HG03108 (cell line): ENCODE data around the gene PHF20.
"Not testable (repeated sequence)": the region's sequence is repeated elsewhere in the genome, so short reads cannot be mapped to it uniquely, and the experiment has no call there.

Experiments used
- ATAC-seq: cut with Tn5 transposase; IDR thresholded peaks from one replicate; pipeline ENCODE4 v1.9.1; 2021; ENCODE audit warnings: moderate library complexity; ENCODE audit not compliant: unreplicated experiment

PHF20 gene

DNA sequence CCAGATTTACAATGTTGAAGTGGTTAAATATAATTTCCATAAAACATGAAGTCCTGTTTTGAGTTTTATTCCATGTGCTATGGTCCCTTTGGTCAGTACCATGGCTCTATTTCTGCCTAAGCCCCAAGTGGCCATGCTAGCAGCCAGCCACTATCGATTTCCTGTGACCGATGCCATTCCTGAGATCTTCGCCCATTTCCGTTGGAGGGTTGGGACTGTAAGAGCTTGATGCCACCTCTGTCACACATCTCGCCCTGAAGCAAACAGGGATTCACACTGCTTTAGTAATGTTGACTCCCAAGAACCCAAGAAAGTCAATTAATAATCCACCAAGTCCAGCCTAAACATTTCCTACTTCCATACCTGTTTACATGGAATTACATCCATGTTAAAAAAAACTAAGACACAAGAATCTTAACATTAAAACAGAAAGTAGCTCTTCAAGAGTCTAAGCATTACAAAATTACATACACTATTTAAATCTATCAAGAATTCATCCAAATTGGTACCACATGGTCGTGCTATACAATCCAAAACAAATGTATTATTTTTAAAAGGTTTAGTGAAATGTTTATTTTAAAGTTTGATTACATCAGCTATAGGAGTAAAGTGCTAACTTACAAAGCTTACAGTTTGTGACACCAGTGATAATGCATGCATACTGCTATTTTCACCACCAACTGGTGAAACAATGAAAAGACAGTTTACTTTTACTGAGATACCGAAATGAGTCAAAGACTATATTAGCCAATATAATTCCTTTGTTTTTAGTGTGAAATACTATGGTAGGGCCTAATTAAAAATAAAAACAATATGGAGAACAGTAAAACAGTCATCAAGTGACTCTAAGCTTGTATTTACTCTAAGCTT, 32.3 kb upstream of the PHF20 start:
- ATAC-seq, result no peak

DNA sequence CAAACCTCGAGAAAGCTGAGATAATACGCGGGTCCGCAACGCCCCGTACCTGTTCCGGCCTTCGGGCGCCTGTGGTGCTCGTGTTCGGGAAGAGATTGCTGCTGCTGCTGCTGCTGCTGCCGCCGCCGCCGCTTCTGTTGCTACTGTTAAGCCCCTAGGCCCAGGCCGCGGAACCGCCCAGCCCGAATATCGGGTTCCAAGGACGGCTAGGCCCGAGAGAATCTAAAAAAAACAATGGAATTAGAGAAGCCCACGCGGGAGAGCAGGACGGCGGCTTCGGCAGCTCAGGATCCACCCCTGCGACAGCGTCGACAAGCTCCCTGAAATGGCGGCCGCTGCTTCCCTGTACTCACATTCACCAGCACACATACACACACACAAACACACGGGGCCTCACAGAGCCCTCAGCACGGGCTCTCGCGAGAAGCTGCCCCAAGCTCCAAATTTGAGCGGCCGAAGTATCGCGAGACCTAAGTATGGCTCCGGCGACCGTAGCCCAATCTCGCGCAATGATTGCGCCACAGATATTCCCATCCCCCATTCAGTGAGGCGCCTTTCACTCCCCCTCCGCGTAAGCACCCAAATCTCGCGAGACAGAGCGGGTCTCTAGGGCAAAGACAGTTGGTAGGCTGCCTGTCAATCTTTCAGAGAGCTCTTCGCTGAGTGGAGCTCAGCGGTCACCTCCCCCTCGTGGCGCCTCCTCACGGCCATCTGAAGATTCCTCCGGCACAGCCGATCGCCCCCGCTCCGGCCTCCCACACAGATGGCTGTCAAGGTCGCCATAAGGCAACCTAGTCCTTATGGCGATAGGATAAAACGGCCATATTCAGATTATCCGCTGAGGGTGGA, 29.7 kb upstream of the PHF20 start, which contains the start of gene RBM39:
TSS of gene RBM39 (minus strand) at position 369 of the 849 bp plus-strand sequence. CDS start 1,386 bp downstream, outside the sequence.
- ATAC-seq, result peak; percentile 77

DNA sequence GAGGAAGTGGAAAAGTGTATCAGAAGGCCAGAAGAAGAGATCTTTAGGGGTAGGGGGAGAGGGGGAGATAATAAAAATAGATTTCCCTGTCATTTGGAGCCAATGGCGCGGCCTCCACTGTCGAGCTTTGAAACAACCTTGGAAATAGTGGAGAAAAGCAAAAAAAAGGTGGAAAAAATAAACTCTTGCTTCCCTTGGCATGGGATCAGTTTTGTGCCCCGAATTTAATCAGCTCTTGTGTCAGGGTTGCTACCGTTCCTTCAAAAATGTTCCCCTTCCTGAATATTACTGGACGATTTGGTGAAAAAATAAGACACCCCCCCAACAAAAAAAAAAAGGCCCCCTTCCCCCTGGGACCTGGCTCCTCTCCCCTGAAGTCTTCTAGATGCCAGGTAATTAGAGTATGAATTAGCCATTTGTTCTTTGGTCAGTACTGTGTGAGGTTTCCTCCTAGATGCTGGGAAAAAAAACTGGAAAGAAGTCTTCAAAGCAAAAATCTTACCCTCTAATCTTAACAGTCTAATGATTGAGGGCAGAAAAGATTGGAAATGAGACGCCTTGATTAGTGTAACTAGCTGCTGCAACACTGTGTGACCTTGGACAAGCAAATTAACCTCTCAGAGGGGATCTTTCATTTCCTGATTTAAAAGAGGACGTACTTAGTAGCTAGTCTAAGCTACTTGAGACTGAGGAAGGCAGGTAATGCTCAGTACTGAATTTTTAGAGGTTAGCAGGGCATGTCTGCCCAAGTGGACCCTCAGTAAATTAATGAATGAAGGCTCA, 28.9 kb upstream of the PHF20 start:
- ATAC-seq, result peak; percentile 34

DNA sequence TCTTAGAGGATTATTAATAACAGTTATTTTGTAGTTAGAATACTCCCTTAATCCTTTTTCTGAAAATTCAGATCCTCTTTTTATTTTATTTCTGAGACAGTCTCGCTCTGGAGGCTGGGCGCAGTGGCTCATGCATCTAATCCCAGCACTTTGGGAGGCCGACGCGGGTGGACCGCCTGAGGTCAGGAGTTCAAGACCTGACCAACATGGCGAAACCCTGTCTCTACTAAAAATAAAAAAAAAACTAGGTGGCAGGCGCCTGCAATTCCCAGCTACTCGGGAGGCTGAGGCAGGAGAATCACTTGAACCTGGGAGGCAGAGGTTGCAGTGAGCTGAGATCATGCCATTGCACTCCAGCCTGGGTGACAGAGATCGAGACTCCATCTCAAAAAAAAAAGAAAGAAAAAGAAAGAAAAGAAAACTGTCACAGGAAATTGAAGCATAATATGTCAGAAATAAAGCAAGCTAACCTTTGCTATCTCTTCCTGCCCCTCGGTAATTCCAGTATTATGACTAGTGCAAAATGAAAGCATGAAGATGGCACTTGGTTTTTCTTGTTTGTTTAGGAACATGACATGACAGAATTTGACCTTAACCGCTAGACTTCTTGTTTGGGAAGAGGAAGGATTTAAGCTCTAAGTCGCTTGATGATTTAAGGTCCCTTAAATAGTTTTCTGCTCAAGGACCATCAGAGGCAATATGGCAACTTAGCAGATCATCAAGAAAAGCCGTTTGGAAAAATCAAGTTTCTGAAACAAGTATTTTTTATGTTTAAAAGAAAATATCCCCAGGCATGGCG, 27.9 kb upstream of the PHF20 start:
- ATAC-seq, result no peak

DNA sequence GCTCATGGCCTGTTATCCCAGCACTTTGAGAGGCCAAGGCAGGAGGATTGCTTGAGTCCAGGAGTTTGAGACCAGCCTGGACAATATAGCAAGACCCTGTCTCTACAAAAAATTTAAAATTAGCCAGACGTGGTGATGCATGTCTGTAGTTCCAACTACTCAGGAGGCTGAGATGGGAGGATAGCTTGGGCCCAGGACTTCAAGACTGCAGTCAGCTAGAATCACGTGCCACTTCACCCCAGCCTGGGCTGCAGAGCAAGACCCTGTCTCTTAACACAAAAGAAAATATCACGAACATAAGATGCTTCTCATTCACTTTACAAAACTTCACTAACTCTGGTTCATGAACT, 27.3 kb upstream of the PHF20 start:
- ATAC-seq, result not testable (repeated sequence)

DNA sequence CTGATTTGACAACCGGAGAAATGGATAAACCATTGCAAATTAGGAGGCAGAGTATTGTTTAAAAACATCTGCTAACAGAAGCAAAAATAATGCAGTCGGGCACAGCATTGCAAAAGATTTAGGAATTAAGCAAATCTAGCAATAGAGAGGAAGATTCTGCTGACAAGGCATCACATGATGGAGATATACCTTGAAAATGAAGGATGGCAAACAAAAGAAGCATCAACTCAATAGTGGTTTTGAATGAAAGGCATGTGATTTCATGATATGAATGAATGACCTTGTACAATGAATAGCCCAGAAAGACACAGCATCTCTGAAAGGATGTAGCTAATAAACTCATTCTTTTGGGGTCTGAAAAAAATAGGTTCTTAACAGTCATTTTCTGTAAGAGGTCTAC, 21.2 kb upstream of the PHF20 start:
- ATAC-seq, result no peak

DNA sequence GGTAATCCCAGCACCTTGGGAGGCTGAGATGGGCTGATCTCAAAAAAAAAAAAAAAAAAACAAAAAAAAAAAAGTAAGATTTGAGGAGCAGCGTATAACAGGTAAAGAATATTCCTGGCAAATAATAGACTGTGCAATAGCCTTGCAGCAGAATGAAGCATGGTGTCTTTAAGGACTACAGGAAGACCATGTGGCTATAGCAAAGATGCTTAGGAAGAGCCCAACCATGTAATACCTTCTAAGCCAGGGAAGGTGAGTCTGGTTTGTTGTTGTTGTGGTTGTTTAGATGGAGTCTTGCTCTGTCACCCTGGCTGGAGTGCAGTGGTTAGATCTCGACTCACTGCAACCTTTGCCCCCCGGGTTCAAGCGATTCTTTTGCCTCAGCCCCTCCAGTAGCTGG, 15.4 kb upstream of the PHF20 start:
- no peak for ATAC-seq

DNA sequence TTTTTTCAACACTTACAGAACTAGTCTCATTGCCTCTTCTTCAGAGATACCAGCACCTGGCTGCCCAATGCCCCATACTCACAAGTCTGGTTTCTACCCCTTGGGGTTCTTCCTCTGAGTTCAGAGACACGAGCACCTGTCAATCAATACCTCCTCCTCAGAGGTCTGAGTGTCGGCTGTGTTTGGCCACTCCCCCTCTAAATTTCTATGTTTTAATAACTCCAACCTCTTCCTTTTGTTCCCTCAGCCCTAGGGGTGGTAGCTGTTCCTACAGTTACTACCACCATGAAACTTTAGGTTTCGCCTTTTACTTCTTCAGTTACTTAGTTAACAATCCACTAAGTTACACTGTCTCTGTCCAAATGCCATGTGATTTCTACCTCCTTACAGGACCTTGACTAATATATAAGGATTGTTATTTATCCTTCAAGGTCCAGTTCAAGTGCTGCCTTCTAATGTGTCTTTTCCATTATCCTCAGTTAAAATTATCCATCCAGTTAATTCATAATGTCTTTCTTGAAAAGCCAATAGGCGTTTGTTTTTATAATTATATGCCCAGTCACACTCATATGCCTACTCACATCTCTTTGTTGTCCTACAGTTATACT, 14.6 kb upstream of the PHF20 start:
- no peak for ATAC-seq

DNA sequence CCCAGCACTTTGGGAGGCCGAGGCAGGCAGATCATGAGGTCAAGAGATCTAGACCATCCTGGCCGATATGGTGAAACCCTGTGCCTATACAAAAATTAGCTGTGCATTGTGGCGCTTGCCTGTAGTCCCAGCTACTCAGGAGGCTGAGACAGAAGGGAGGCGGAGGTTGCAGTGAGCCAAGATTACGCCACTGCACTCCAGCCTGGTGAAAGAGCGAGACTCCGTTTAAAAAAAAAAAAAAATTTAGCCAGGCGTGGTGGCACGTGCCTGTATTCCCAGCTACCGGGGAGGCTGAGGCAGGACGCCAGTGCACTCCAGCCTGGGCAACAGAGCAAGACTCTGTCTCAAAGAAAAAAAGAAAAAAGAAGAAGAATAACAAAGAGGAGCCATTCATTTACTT, 10.3 kb upstream of the PHF20 start:
- not testable (repeated sequence) for ATAC-seq

DNA sequence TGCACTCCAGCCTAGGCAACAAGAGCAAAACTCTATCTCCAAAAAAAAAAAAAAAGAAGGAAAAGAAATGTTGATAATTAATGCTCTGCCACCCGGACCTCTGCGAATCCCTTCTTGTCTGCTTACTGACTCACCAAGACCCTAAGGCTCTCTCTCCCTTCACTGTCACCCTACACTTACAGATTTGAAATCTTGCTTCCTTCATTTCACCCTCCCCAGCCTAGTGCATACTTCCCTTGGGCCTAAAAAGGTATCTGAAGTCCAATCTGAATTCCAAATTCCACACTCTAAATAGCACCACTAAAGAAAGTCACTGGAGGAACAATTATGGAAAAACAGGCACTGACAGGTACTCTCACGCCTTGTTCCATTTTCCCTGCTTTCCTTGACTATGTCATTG, 9.4 kb upstream of the PHF20 start:
- ATAC-seq, result no peak

DNA sequence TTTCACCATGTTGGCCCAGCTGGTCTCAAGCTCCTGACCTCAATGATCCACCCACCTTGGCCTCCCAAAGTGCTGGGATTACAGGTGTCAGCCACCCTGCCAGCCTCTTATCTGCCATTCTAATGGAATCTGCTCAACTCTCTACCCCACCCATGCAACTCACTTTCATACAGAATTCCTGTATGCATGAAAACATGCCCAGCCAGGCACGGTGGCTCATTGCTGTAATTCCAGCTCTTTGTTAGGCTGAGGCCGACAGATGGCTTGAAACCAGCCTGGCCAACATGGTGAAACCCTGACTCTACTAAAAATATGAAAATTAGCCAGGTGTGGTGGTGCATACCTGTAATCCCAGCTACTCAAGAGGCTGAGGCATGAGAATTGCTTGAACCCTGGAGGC, 6.9 kb upstream of the PHF20 start:
- not testable (repeated sequence) for ATAC-seq

DNA sequence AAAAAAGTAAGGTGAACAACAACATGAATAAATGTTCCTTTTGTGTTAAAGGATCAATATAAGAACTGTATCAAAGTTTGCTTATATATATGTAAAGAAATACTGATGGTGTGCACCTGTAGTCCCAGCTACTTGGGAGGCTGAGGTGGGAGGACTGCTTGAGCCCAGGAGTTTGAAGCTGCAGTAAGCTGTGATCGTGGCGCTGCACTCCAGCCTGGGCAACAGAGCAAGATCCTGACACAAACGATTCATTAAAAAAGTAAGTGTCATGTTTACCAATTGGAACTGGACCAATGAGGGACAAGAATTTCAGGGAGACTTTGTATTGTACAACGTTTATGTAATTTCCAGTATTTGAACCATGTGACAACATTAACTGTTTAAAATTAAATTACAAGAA, 5.0 kb upstream of the PHF20 start:
- ATAC-seq, result no peak

DNA sequence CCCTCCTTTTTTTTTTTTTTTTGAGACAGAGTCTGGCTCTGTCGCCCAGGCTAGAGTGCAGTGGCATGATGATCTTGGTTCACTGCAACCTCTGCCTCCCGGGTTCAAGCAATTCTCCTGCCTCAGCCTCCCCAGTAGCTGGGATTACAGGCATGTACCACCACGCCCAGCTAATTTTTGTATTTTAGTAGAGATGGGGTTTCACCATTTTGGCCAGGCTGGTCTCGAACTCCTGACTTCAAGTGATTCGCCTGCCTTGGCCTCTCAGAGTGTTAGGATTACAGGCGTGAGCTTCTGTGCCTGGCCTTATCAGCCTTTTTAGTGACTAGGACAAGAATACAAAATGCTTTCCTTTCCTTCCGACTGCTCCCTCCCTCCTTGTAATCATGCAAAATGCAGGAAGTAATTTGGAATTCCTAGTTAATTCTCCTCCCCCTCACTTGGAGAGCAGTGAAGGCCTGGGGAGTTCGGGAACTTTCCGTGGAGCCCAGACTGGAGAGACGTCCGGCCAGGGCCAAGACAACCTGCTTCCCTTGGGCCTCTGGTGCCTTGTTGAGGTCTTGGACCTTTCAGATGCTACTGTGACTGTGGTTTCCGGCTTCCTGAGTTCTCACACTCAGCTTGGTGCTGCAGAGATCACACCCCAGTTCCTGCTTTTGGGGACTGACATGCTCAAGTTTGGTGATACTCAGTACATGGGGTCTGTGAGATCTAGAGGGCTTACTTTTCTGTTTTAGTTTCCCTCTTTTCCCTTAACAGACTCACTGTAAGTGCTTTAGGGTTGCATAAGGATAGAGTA, 3.9 kb upstream of the PHF20 start:
- peak; percentile 48 for ATAC-seq

DNA sequence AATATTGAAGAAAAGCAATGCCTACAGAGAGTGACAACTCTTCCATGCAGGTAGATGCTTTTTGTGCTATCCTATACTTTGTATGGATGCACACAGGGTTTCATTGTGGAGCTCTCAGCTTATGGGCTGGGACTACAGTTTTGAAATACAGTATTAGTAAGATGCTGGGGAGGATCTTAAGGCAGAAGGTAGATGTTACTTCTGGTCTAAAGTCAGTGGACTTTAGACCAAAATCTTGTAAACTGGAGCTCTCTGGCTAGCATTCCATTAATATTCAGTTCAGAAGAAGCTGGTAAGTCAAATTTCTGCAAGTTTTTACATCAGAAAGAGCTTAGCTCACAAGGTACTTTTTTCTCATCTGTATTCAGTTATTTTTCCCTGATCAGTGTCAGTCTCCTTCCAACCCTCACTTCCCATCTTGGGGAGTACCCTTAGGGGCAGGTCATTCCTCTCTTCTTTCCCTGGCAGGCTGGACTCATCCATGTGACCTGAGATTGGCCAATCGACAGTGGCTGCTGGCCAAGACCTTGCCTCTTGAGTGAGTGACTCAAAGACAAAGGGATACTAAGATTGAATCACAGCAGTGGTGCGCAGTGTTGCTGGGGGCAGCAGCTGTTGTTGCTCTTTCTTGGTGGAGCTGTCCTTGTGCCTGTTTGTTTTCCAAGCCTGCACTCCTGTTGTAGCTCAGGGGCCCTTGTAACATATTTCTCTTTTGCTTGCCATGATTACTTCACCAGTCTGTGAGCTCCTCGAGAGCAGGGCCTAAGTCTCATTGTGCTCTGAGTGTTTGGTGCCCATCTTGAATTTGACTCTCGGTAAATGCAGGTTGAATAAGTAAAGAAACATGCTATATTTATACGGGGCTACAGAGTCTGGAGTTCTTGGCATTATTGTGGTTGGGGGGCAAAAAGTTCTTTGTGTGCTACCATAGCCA, 2.8 kb upstream of the PHF20 start:
- ATAC-seq, result no peak

DNA sequence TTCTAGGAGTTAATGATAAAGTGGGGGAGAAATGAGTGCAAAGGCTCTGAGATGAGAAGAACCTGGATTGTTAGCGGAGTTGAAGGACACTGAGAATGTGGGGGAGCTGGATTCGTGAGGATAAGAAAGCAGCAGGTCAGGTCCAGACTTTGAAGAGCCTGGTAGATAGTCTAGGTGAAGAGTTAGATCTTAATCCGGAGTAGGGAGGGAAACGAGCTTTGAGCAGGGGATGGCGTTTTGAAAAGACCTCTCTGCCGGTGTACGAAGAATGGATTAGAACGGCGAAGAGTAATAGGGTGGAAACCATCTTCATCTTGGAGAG, 487 bp upstream of the PHF20 start:
- no peak for ATAC-seq

DNA sequence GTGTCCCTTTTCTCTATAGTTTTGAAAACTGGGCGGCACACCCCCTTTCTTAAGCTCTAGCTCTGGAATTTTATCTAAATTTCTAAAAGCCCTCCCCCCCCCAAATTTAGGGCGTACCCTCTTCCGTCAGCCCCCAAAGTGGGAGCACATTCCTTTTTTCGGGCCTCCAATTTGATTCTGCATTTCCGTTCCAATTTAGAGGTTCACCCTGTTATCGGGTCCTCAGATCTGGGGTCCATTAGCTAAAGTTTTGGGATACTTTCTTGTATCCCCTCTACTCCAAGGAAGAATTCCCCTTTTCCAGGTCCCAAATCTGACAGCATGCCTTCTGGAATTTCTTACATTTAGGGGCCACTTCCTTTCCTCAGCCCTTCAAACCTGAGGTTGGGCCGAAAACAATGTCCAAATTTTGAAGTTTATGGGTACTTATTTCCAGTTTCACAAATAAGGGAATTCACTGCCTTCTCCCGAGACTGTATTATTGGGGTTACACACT, 796 bp downstream of the PHF20 start:
- no peak for ATAC-seq

DNA sequence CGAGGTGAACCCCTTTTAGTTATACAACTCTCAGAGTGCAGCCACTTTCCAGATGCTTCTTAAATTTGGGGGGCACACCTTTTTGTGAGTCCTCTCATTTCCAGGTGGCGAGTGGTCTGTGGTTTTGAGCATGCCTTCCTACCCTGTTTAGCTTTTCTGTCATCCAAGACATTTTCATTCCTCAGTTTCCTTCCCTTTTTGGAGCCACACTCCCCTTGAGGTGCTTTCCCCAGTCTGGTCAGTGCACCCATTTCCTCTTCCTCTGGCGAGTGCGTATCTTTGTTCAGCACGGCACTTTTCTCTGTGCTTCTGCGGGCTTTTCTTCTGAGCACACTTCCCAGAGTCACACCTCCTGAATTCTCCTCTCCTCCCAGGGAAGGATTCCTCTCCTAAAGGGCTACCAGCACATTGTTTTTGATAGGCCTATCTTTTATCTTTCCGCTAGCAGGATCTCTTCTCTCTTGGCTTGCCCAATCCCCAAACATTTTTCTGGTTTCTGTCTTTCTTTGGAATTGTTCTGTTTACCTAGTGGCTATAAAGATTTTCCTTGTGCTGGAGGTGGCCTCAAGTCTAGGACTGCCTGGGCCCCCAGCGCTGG, 1.4 kb downstream of the PHF20 start:
- ATAC-seq, result no peak

DNA sequence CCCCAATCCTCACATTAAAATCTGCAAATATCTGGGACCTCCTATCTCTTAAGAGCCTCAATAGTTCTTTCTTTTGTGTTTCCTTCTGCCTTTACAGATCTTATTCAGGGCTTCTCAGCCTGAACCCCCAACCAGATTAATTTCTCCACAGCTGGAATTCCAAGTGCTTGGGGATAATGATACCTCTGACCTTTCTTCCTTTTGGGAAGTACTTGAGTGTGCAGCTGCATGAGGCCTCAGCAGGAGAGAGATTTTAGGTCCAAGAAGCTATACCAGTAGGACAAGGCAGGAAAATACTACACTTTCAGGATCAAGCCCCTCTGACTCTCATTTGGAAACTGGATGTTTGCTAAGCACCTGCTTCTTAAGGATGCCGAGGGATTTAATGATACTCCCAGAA, 2.6 kb downstream of the PHF20 start:
- no peak for ATAC-seq
